A549 treated with RU486 at 1 μM for 4 hours (cell line): Measurements from ENCODE around the gene SLC25A17. TPM values are rescaled to one million over a fixed set of nuclear protein-coding genes. Genes with fewer than 3 reads are reported as not detected.

Experiments used
- total RNA-seq: library from RNA; stranded (reverse); fragments of 200-300 nt; extraction: Qiagen RNA extraction; gene quantifications from 5 replicates; pipeline ENCODE4 v1.2.3, GENCODE V29; 2022; ENCODE audit warnings: low read depth

Gene SLC25A17
- 20.8 to 29.4 TPM (median 23.1 TPM) in 5 replicates for total RNA-seq

GRCh38 chr22:40818747-40819598, at the start of gene SLC25A17:
Gene SLC25A17, minus strand, starts transcription at chr22:40819346. Its CDS starts 98 bp downstream, at chr22:40819248.

GRCh38 chr22:40862013-40862412, 42.9 kb upstream of the SLC25A17 start, which contains the start of gene DNAJB7:
Gene DNAJB7, minus strand, starts transcription at chr22:40862113. Its CDS starts 119 bp downstream, at chr22:40861994.

GRCh38 chr22:40856513-40857308, 37.6 kb upstream of the SLC25A17 start, which contains the start of the genes ST13 and XPNPEP3:
Gene ST13, minus strand, starts transcription at chr22:40856639. Its CDS starts 99 bp downstream, at chr22:40856540.
Gene XPNPEP3, plus strand, starts transcription at chr22:40857148. Its CDS starts 34 bp downstream, at chr22:40857182.

Other genes with a start within 250 kb of the SLC25A17 start
- 31.5 to 45.7 TPM (median 39.5 TPM) in 5 replicates for gene MRTFA, start 182.6 kb downstream of the SLC25A17 start, total RNA-seq
- not detected in 5 replicates for gene MCHR1, start 139.9 kb downstream of the SLC25A17 start, total RNA-seq
- gene ST13, start 37.3 kb upstream of the SLC25A17 start, total RNA-seq: 155 to 185 TPM (median 164 TPM) in 5 replicates
- gene XPNPEP3, start 37.8 kb upstream of the SLC25A17 start, total RNA-seq: 7.3 to 12.4 TPM (median 9.0 TPM) in 5 replicates
- gene DNAJB7, start 42.8 kb upstream of the SLC25A17 start, total RNA-seq: not detected in 5 replicates
- gene RBX1, start 132.0 kb upstream of the SLC25A17 start, total RNA-seq: 53.1 to 57.2 TPM (median 54.3 TPM) in 5 replicates